Measurements from ENCODE around the gene SLC18B1. TPM values are rescaled to one million over a fixed set of nuclear protein-coding genes. Genes with fewer than 3 reads are reported as not detected.

SLC18B1 gene
- total and polyA plus RNA-seq, 10 of the 15 experiments (the other 5 are each of a cell fraction or from before 2014, with no cell fraction given) = 3.5 to 11.8 (median 7.1) TPM

- ATAC-seq (no peak), FAIRE-seq (no peak), DNase-seq (ENCODE audit: low read depth, low spot score) (no peak)
- BruUV-seq (replicated peaks) = no TSS peak
- Histone ChIP-seq H4K20me1 (ENCODE audit: control insufficient read depth, insufficient read depth) (no peaks in the 10 kb centered on the region), H2AFZ (ENCODE audit: control insufficient read depth, low read depth, low read length) (no peak overlapping the region), H3K27me3 (replicated peaks in 1 of 2; ENCODE audit: control insufficient read depth in 2 of 2, insufficient read depth in 2 of 2, low read length in 1 of 2) (no peaks in the 10 kb centered on the region), H3K36me3 (ENCODE audit: control insufficient read depth in 2 of 2, insufficient read depth in 2 of 2, low read length in 1 of 2) (no peaks in the 10 kb centered on the region; a peak in 1 of 4 replicates), H3K4me2 (ENCODE audit: control insufficient read depth, insufficient read depth) (no peak overlapping the region), H3K79me2 (ENCODE audit: control insufficient read depth, insufficient read depth, low read length) (no peaks in the 10 kb centered on the region), H3K9ac (ENCODE audit: control insufficient read depth, insufficient read depth, low read length) (no peak overlapping the region), H3K27ac (ENCODE audit: control insufficient read depth, insufficient read depth) (no peak overlapping the region), H3K9me3 (replicated peaks; ENCODE audit: control insufficient read depth, insufficient read depth, low read length) (no peaks in the 10 kb centered on the region), H3K4me1 (ENCODE audit: control insufficient read depth, insufficient read depth, low read length) (no peaks in the 10 kb centered on the region; the same call in 1 of the 2 replicates), H3K4me3 (no peak overlapping the region)
- POLR2A ChIA-PET = no interaction called here
- intact Hi-C loops (cut with micrococcal nuclease; ENCODE audit: unreplicated experiment) = loop anchor here (10.0 kb wide), 2 partner anchors 256 to 496 kb away; partner anchors contain the start of gene TAAR9
- TF ChIP-seq MYC (IDR thresholded peaks at IDR 0.05; ENCODE audit: insufficient read depth, insufficient read length, insufficient replicate concordance, low read length, severe bottlenecking) (no peak), CEBPZ (IDR thresholded peaks at IDR 0.05; ENCODE audit: low read depth, low read length) (no peak), MLLT1 (IDR thresholded peaks at IDR 0.05) (no peak), TCF7 (IDR thresholded peaks at IDR 0.05; ENCODE audit: borderline replicate concordance) (no peak), POLR2AphosphoS2 (IDR thresholded peaks at IDR 0.05; ENCODE audit: low read depth, low read length) (no peak), JUNB (IDR thresholded peaks at IDR 0.05) (no peak), FOXK2 (IDR thresholded peaks at IDR 0.05) (no peak), MEF2B (IDR thresholded peaks at IDR 0.05; ENCODE audit: partially characterized antibody, poor library complexity, severe bottlenecking) (no peak), FOS (IDR thresholded peaks at IDR 0.05; ENCODE audit: borderline replicate concordance, extremely low read depth, insufficient read length) (no peak)
- in situ Hi-C loops (cut with MboI) = loop anchor here (10.0 kb wide), 1 partner anchor 266 kb away; no protein-coding TSS in a partner anchor
- SMC1A ChIA-PET (ENCODE audit: uncharacterized antibody, unreplicated experiment) = interaction anchor here (1.7 kb wide), 1 partner anchor 46 kb away, joined by 4 read pairs; no protein-coding TSS in a partner anchor
- RAD21 ChIA-PET (ENCODE audit: unreplicated experiment) = no interaction called here
- CTCF ChIA-PET = interaction anchor here (0.8 kb wide), 1 partner anchor 9 kb away, joined by 4 read pairs; no protein-coding TSS in a partner anchor
These were observed 8.0 kb downstream of the SLC18B1 start for GRCh38 chr6:132790450-132790849.

Data from GM12878 (cell line).